GM23338 (cell line): Measurements from ENCODE around the gene SETDB1. TPM values are rescaled to one million over a fixed set of nuclear protein-coding genes. Genes with fewer than 3 reads are reported as not detected.

Source experiments
- ATAC-seq: fragments of 200-7000 bp; cut with Tn5 transposase; 3 replicates; pipeline ENCODE4 v1.9.1; 2020
- DNase-seq: peaks from one replicate; pipeline ENCODE4 v3.0.0-alpha.2; 2015; ENCODE audit warnings: low spot score
- H2AFZ ChIP-seq: fragments of 200-600 bp; sonication (generic); 2 replicates; pipeline ENCODE4 v1.8.0; 2016; ENCODE audit warnings: antibody characterized with exemption, mild to moderate bottlenecking, moderate library complexity
- H3F3A ChIP-seq: fragments of 200-600 bp; sonication (generic); replicated peaks from 2 replicates; pipeline ENCODE4 v1.8.0; 2017; ENCODE audit warnings: antibody characterized with exemption, mixed run types, low read depth
- H3K27ac ChIP-seq: fragments of 200-600 bp; sonication (generic); 2 replicates; pipeline ENCODE4 v1.6.1; 2016; ENCODE audit warnings: low read depth
- H3K27me3 ChIP-seq: fragments of 200-600 bp; sonication (generic); 2 replicates; pipeline ENCODE4 v1.8.0; 2016; ENCODE audit warnings: mild to moderate bottlenecking, mixed run types, moderate library complexity; ENCODE audit not compliant: insufficient read depth
- H3K36me3 ChIP-seq: fragments of 200-600 bp; sonication (generic); 2 replicates; pipeline ENCODE4 v1.8.0; 2016; ENCODE audit warnings: mild to moderate bottlenecking; ENCODE audit not compliant: insufficient read depth
- H3K4me1 ChIP-seq: fragments of 200-600 bp; sonication (generic); 2 replicates; pipeline ENCODE4 v1.8.0; 2016; ENCODE audit warnings: mild to moderate bottlenecking, moderate library complexity; ENCODE audit not compliant: insufficient read depth
- H3K4me2 ChIP-seq: fragments of 200-600 bp; sonication (generic); 2 replicates; pipeline ENCODE4 v1.7.1; 2017; ENCODE audit warnings: mixed run types
- H3K4me3 ChIP-seq: fragments of 200-600 bp; sonication (generic); 2 replicates; pipeline ENCODE4 v1.6.1; 2016; ENCODE audit warnings: mixed run types
- H3K79me2 ChIP-seq: fragments of 200-600 bp; sonication (generic); replicated peaks from 2 replicates; pipeline ENCODE4 v1.8.0; 2017; ENCODE audit warnings: mild to moderate bottlenecking; ENCODE audit not compliant: insufficient read depth
- H3K9me2 ChIP-seq: fragments of 200-600 bp; sonication (generic); 2 replicates; pipeline ENCODE4 v1.8.0; 2017; ENCODE audit not compliant: insufficient read depth
- H4K20me1 ChIP-seq: fragments of 200-600 bp; sonication (generic); replicated peaks from 2 replicates; pipeline ENCODE4 v1.8.0; 2017; ENCODE audit warnings: mild to moderate bottlenecking; ENCODE audit not compliant: insufficient read depth
- H3K27ac Mint-ChIP-seq: 2 replicates; pipeline ENCODE4 v1.8.0; 2020; ENCODE audit warnings: inconsistent platforms, mild to moderate bottlenecking, moderate library complexity, mixed read lengths
- H3K27me3 Mint-ChIP-seq: 3 replicates; pipeline ENCODE4 v1.8.0; 2022; ENCODE audit warnings: low read depth, mild to moderate bottlenecking, moderate library complexity, mixed read lengths, inconsistent platforms; ENCODE audit not compliant: insufficient read depth, poor library complexity
- H3K36me3 Mint-ChIP-seq: 3 replicates; pipeline ENCODE4 v1.8.0; 2021; ENCODE audit warnings: low read depth, mild to moderate bottlenecking, inconsistent platforms, moderate library complexity, mixed read lengths
- H3K4me1 Mint-ChIP-seq: 3 replicates; pipeline ENCODE4 v1.8.0; 2020; ENCODE audit warnings: mild to moderate bottlenecking, inconsistent platforms, mixed read lengths
- H3K4me3 Mint-ChIP-seq: 3 replicates; pipeline ENCODE4 v1.8.0; 2021; ENCODE audit warnings: moderate library complexity, mild to moderate bottlenecking, inconsistent platforms, mixed read lengths
- H3K9me3 Mint-ChIP-seq: 3 replicates; pipeline ENCODE4 v1.8.0; 2020; ENCODE audit warnings: moderate library complexity, mild to moderate bottlenecking, inconsistent platforms, mixed read lengths
- CREB1 ChIP-seq: fragments of 250-450 bp; sonication (Bioruptor Pico); IDR thresholded peaks from 2 replicates; pipeline ENCODE4 v1.5.0; 2020; ENCODE audit warnings: low read depth, mild to moderate bottlenecking, moderate library complexity
- EZH2 ChIP-seq: fragments of 200-600 bp; sonication (generic); IDR thresholded peaks from one replicate; pipeline ENCODE4 v1.8.0; 2017; ENCODE audit warnings: antibody characterized with exemption, mild to moderate bottlenecking, low read depth; ENCODE audit not compliant: unreplicated experiment
- EZH2phosphoT487 ChIP-seq: fragments of 200-600 bp; sonication (generic); IDR thresholded peaks from one replicate; pipeline ENCODE4 v1.8.1; 2018; ENCODE audit warnings: antibody characterized with exemption; ENCODE audit not compliant: unreplicated experiment
- JUNB ChIP-seq: IDR thresholded peaks from one replicate; pipeline ENCODE4 v1.6.1; 2016; ENCODE audit warnings: antibody characterized with exemption; ENCODE audit not compliant: unreplicated experiment
- NANOG ChIP-seq: IDR thresholded peaks from 2 replicates; pipeline ENCODE4 v1.6.1; 2016; ENCODE audit warnings: antibody characterized with exemption, borderline replicate concordance
- POLR2AphosphoS5 ChIP-seq: IDR thresholded peaks from 2 replicates; pipeline ENCODE4 v1.6.1; 2016; ENCODE audit warnings: antibody characterized with exemption, low read depth
- STAT1 ChIP-seq: IDR thresholded peaks from one replicate; pipeline ENCODE4 v1.6.1; 2016; ENCODE audit warnings: antibody characterized with exemption; ENCODE audit not compliant: unreplicated experiment
- ZNF114 ChIP-seq: fragments of 250-450 bp; sonication (Bioruptor Pico); IDR thresholded peaks from 2 replicates; pipeline ENCODE4 v1.5.0; 2020; ENCODE audit warnings: mild to moderate bottlenecking, moderate library complexity
- ZNF331 ChIP-seq: fragments of 250-450 bp; sonication (Bioruptor Pico); IDR thresholded peaks from 2 replicates; pipeline ENCODE4 v1.5.0; 2020; ENCODE audit warnings: low read depth, mild to moderate bottlenecking, moderate library complexity
- polyA plus RNA-seq: library from polyadenylated mRNA; unstranded; fragments of >200 nt; fragmentation: Nextera tagmentation; extraction: Ambion mirVana; gene quantifications from 2 replicates; pipeline ENCODE4 v1.2.1, GENCODE V29; 2016
- total RNA-seq: library from RNA; depleted of rRNA; stranded (reverse); fragments of >200 nt; shearing (Covaris generic); gene quantifications from 2 replicates; pipeline ENCODE4 v1.2.3, GENCODE V29; 2014
- TF ChIP-seq, protein P1 (sequence below): fragments of 250-450 bp; sonication (Bioruptor Pico); IDR thresholded peaks from 2 replicates; pipeline ENCODE4 v1.5.0; 2020; ENCODE audit warnings: mild to moderate bottlenecking, moderate library complexity
- TF ChIP-seq, protein P2 (sequence below): IDR thresholded peaks from 2 replicates; pipeline ENCODE4 v1.6.1; 2016; ENCODE audit warnings: antibody characterized with exemption
- TF ChIP-seq, protein P3 (sequence below), 2 experiments: fragments of 200-600 bp in 1 of 2; sonication (generic) in 1 of 2; conservative IDR thresholded peaks; 2 replicates each; pipeline versions ENCODE4 v1.5.1 to v1.6.1; 2016 to 2017; ENCODE audit warnings: antibody characterized with exemption in 2 of 2, low read depth in 2 of 2, mild to moderate bottlenecking in 2 of 2, moderate library complexity in 1 of 2
- TF ChIP-seq, protein P4 (sequence below): IDR thresholded peaks from one replicate; pipeline ENCODE4 v1.6.1; 2018; ENCODE audit warnings: antibody characterized with exemption; ENCODE audit not compliant: unreplicated experiment

Gene SETDB1
- total and polyA plus RNA-seq, 2 experiments from 2014 or later, result 16.9 to 47.4 TPM

DNA sequence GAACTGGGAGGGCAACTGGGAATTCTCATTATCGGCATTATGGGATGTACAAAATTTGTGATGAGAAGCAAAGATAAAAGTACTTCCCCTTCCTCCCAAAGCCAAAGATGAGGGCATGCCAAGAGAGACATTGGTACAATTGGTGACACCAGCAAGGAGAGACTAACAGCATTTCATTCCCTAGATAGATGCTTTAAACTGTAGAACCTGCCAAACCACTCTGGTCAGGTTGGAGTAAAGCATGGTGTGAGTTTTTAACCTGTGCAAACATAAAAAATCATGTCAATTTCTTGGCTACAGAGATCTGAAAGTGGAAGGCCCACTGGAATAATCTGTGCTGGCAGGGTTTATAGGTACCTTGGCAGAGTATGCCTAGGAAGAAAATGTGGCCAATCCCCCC is 19.8 kb upstream of the SETDB1 start:
- Histone ChIP-seq H2AFZ (no peak overlapping the region), H3K4me2 (no peak overlapping the region), H3K4me3 (no peak overlapping the region), H4K20me1 (no peaks in the 10 kb centered on the region), H3K9me2 (no peaks in the 10 kb centered on the region), H3K27me3 (no peaks in the 10 kb centered on the region), H3K4me1 (no peaks in the 10 kb centered on the region), H3K36me3 (no peaks in the 10 kb centered on the region), H3F3A (no peaks in the 10 kb centered on the region), H3K27ac (no peak overlapping the region), H3K79me2 (no peaks in the 10 kb centered on the region)
- Mint-ChIP-seq H3K9me3 (peaks cover 4% of the 10 kb centered on the region; the same call in 2 of the 3 replicates), H3K27me3 (peaks cover 3% of the 10 kb centered on the region), H3K4me3 (no peak overlapping the region), H3K36me3 (peaks cover 4% of the 10 kb centered on the region; the same call in 1 of the 3 replicates), H3K4me1 (no peaks in the 10 kb centered on the region), H3K27ac (no peak overlapping the region)
- ATAC-seq, result no peak
- no peak for DNase-seq
- TF ChIP-seq NANOG, result no peak
- TF ChIP-seq JUNB, result no peak
- no peak for TF ChIP-seq EZH2phosphoT487
- TF ChIP-seq, protein P1, sequence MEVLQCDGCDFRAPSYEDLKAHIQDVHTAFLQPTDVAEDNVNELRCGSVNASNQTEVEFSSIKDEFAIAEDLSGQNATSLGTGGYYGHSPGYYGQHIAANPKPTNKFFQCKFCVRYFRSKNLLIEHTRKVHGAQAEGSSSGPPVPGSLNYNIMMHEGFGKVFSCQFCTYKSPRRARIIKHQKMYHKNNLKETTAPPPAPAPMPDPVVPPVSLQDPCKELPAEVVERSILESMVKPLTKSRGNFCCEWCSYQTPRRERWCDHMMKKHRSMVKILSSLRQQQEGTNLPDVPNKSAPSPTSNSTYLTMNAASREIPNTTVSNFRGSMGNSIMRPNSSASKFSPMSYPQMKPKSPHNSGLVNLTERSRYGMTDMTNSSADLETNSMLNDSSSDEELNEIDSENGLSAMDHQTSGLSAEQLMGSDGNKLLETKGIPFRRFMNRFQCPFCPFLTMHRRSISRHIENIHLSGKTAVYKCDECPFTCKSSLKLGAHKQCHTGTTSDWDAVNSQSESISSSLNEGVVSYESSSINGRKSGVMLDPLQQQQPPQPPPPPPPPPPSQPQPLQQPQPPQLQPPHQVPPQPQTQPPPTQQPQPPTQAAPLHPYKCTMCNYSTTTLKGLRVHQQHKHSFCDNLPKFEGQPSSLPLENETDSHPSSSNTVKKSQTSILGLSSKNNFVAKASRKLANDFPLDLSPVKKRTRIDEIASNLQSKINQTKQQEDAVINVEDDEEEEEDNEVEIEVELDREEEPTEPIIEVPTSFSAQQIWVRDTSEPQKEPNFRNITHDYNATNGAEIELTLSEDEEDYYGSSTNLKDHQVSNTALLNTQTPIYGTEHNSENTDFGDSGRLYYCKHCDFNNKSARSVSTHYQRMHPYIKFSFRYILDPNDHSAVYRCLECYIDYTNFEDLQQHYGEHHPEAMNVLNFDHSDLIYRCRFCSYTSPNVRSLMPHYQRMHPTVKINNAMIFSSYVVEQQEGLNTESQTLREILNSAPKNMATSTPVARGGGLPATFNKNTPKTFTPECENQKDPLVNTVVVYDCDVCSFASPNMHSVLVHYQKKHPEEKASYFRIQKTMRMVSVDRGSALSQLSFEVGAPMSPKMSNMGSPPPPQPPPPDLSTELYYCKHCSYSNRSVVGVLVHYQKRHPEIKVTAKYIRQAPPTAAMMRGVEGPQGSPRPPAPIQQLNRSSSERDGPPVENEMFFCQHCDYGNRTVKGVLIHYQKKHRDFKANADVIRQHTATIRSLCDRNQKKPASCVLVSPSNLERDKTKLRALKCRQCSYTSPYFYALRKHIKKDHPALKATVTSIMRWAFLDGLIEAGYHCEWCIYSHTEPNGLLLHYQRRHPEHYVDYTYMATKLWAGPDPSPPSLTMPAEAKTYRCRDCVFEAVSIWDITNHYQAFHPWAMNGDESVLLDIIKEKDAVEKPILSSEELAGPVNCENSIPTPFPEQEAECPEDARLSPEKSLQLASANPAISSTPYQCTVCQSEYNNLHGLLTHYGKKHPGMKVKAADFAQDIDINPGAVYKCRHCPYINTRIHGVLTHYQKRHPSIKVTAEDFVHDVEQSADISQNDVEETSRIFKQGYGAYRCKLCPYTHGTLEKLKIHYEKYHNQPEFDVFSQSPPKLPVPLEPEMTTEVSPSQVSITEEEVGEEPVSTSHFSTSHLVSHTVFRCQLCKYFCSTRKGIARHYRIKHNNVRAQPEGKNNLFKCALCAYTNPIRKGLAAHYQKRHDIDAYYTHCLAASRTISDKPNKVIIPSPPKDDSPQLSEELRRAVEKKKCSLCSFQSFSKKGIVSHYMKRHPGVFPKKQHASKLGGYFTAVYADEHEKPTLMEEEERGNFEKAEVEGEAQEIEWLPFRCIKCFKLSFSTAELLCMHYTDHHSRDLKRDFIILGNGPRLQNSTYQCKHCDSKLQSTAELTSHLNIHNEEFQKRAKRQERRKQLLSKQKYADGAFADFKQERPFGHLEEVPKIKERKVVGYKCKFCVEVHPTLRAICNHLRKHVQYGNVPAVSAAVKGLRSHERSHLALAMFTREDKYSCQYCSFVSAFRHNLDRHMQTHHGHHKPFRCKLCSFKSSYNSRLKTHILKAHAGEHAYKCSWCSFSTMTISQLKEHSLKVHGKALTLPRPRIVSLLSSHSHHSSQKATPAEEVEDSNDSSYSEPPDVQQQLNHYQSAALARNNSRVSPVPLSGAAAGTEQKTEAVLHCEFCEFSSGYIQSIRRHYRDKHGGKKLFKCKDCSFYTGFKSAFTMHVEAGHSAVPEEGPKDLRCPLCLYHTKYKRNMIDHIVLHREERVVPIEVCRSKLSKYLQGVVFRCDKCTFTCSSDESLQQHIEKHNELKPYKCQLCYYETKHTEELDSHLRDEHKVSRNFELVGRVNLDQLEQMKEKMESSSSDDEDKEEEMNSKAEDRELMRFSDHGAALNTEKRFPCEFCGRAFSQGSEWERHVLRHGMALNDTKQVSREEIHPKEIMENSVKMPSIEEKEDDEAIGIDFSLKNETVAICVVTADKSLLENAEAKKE (CRISPR knock-in tag), result no peak
- no peak for TF ChIP-seq POLR2AphosphoS5
- TF ChIP-seq CREB1 (CRISPR knock-in tag), result no peak
- TF ChIP-seq, protein P2, sequence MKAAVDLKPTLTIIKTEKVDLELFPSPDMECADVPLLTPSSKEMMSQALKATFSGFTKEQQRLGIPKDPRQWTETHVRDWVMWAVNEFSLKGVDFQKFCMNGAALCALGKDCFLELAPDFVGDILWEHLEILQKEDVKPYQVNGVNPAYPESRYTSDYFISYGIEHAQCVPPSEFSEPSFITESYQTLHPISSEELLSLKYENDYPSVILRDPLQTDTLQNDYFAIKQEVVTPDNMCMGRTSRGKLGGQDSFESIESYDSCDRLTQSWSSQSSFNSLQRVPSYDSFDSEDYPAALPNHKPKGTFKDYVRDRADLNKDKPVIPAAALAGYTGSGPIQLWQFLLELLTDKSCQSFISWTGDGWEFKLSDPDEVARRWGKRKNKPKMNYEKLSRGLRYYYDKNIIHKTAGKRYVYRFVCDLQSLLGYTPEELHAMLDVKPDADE, result no peak
- no peak for TF ChIP-seq STAT1
- TF ChIP-seq ZNF114 (CRISPR knock-in tag), result no peak
- no peak for TF ChIP-seq EZH2
- TF ChIP-seq, protein P3, sequence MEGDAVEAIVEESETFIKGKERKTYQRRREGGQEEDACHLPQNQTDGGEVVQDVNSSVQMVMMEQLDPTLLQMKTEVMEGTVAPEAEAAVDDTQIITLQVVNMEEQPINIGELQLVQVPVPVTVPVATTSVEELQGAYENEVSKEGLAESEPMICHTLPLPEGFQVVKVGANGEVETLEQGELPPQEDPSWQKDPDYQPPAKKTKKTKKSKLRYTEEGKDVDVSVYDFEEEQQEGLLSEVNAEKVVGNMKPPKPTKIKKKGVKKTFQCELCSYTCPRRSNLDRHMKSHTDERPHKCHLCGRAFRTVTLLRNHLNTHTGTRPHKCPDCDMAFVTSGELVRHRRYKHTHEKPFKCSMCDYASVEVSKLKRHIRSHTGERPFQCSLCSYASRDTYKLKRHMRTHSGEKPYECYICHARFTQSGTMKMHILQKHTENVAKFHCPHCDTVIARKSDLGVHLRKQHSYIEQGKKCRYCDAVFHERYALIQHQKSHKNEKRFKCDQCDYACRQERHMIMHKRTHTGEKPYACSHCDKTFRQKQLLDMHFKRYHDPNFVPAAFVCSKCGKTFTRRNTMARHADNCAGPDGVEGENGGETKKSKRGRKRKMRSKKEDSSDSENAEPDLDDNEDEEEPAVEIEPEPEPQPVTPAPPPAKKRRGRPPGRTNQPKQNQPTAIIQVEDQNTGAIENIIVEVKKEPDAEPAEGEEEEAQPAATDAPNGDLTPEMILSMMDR (conservative IDR thresholded peaks at IDR 0.05; ENCODE audit: low read depth in 2 of 2), result no peak
- TF ChIP-seq, protein P4, sequence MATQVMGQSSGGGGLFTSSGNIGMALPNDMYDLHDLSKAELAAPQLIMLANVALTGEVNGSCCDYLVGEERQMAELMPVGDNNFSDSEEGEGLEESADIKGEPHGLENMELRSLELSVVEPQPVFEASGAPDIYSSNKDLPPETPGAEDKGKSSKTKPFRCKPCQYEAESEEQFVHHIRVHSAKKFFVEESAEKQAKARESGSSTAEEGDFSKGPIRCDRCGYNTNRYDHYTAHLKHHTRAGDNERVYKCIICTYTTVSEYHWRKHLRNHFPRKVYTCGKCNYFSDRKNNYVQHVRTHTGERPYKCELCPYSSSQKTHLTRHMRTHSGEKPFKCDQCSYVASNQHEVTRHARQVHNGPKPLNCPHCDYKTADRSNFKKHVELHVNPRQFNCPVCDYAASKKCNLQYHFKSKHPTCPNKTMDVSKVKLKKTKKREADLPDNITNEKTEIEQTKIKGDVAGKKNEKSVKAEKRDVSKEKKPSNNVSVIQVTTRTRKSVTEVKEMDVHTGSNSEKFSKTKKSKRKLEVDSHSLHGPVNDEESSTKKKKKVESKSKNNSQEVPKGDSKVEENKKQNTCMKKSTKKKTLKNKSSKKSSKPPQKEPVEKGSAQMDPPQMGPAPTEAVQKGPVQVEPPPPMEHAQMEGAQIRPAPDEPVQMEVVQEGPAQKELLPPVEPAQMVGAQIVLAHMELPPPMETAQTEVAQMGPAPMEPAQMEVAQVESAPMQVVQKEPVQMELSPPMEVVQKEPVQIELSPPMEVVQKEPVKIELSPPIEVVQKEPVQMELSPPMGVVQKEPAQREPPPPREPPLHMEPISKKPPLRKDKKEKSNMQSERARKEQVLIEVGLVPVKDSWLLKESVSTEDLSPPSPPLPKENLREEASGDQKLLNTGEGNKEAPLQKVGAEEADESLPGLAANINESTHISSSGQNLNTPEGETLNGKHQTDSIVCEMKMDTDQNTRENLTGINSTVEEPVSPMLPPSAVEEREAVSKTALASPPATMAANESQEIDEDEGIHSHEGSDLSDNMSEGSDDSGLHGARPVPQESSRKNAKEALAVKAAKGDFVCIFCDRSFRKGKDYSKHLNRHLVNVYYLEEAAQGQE, result no peak
- TF ChIP-seq ZNF331 (CRISPR knock-in tag), result no peak
